ENCODE measurements around the gene IL1RAPL2. TPM values are rescaled to one million over a fixed set of nuclear protein-coding genes. Genes with fewer than 3 reads are reported as not detected.

The IL1RAPL2 gene
- total RNA-seq, 1 donor from 2014 or later = not detected

- H3K4me3 Mint-ChIP-seq (ENCODE audit: unreplicated experiment) = no peak overlapping the region
- H3K9me3 Mint-ChIP-seq (ENCODE audit: low read depth) = peaks cover 2% of the 10 kb centered on the region
- H3K27ac Mint-ChIP-seq (ENCODE audit: unreplicated experiment) = no peak overlapping the region
- no peaks in the 10 kb centered on the region for H3K36me3 Mint-ChIP-seq (ENCODE audit: low read depth)
- TF ChIP-seq CTCF (IDR thresholded peaks at IDR 0.05) = no peak
- peaks cover 27% of the 10 kb centered on the region for H3K4me1 Mint-ChIP-seq (ENCODE audit: low read depth)
- no peak for DNase-seq (ENCODE audit: low spot score)
- no peaks in the 10 kb centered on the region for H3K27me3 Mint-ChIP-seq (ENCODE audit: low read depth)
Observed at GRCh38 chrX:105463473-105463872, 897.5 kb downstream of the IL1RAPL2 start.

GRCh38 chrX:105464618-105465017 is 898.6 kb downstream of the IL1RAPL2 start:
- Mint-ChIP-seq H3K27ac (ENCODE audit: unreplicated experiment) (no peak overlapping the region), H3K9me3 (ENCODE audit: low read depth) (peaks cover 2% of the 10 kb centered on the region), H3K4me3 (ENCODE audit: unreplicated experiment) (no peak overlapping the region), H3K36me3 (ENCODE audit: low read depth) (no peaks in the 10 kb centered on the region), H3K4me1 (ENCODE audit: low read depth) (peaks cover 26% of the 10 kb centered on the region), H3K27me3 (ENCODE audit: low read depth) (no peaks in the 10 kb centered on the region)
- DNase-seq (ENCODE audit: low spot score) = no peak
- TF ChIP-seq CTCF (IDR thresholded peaks at IDR 0.05) = no peak

GRCh38 chrX:105468741-105469140 is 902.7 kb downstream of the IL1RAPL2 start:
- TF ChIP-seq CTCF (IDR thresholded peaks at IDR 0.05) = no peak

GRCh38 chrX:105471597-105471996 is 905.6 kb downstream of the IL1RAPL2 start:
- Mint-ChIP-seq H3K4me3 (ENCODE audit: unreplicated experiment) (no peak overlapping the region), H3K4me1 (ENCODE audit: low read depth) (peaks cover 28% of the 10 kb centered on the region), H3K36me3 (ENCODE audit: low read depth) (no peaks in the 10 kb centered on the region), H3K27ac (ENCODE audit: unreplicated experiment) (no peak overlapping the region), H3K9me3 (ENCODE audit: low read depth) (no peaks in the 10 kb centered on the region), H3K27me3 (ENCODE audit: low read depth) (no peaks in the 10 kb centered on the region)
- TF ChIP-seq CTCF (IDR thresholded peaks at IDR 0.05) = no peak
- no peak for DNase-seq (ENCODE audit: low spot score)

More at GRCh38 chrX:105468741-105469140, 902.7 kb downstream of the IL1RAPL2 start:
- H3K4me1 Mint-ChIP-seq (ENCODE audit: low read depth) = peaks cover 8% of the 10 kb centered on the region
- no peaks in the 10 kb centered on the region for H3K27me3 Mint-ChIP-seq (ENCODE audit: low read depth)
- no peaks in the 10 kb centered on the region for H3K36me3 Mint-ChIP-seq (ENCODE audit: low read depth)
- DNase-seq (ENCODE audit: low spot score) = no peak
- H3K9me3 Mint-ChIP-seq (ENCODE audit: low read depth) = peaks cover under 1% of the 10 kb centered on the region
- H3K4me3 Mint-ChIP-seq (ENCODE audit: unreplicated experiment) = no peak overlapping the region
- no peak overlapping the region for H3K27ac Mint-ChIP-seq (ENCODE audit: unreplicated experiment)

- H3K36me3 Mint-ChIP-seq (ENCODE audit: low read depth) = no peaks in the 10 kb centered on the region
- peaks cover 3% of the 10 kb centered on the region for H3K9me3 Mint-ChIP-seq (ENCODE audit: low read depth)
- H3K4me1 Mint-ChIP-seq (ENCODE audit: low read depth) = peaks cover 29% of the 10 kb centered on the region
- TF ChIP-seq CTCF (IDR thresholded peaks at IDR 0.05) = no peak
- H3K4me3 Mint-ChIP-seq (ENCODE audit: unreplicated experiment) = no peak overlapping the region
- DNase-seq (ENCODE audit: low spot score) = no peak
- no peaks in the 10 kb centered on the region for H3K27me3 Mint-ChIP-seq (ENCODE audit: low read depth)
- H3K27ac Mint-ChIP-seq (ENCODE audit: unreplicated experiment) = peak overlapping the region; percentile 30
Observed at GRCh38 chrX:105475801-105476200, 909.8 kb downstream of the IL1RAPL2 start.
